Measurements from ENCODE around the gene CFAP58.

The CFAP58 gene

DNA sequence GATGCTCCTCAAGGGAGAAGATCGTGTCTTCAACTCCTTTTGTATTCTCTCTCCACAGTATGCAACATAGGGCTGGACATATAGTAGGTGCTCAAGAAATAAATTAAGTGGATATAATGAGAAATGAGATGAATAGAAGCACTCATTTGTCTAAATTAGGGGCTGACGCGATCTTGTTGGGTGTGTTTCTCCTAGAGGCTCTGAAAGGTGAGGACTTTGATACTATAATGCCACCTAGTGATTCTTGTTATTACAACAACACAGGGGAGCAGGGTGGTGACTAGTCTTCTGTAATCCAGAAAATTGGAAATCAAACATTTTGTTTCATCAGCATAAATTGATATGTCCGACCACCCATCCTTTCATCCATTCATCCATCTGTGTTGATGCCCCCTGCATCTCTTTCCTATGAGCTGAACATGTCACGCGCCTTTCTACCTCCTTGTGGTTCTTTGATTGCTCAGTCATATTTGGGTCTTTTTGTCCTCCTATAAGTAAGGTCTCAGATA, 3.5 kb upstream of the CFAP58 start:
- POLR2A ChIA-PET (ENCODE audit: low non-redundant PET), result interaction anchor here (0.6 to 1.3 kb wide), 2 partner anchors 11 to 15 kb away, joined by 5 to 6 read pairs; partner anchors contain the start of gene ITPRIP
- peak; percentile 80 for DNase-seq (ENCODE audit: low spot score)
- CTCF ChIA-PET, result interaction anchor here (0.7 to 5.6 kb wide), 12 partner anchors 12 to 1341 kb away, joined by 3 to 50 read pairs (median 4); partner anchors contain the start of gene ITPRIP
- no peak overlapping the region for H3K27ac ChIP-seq
- TF ChIP-seq, protein P1, sequence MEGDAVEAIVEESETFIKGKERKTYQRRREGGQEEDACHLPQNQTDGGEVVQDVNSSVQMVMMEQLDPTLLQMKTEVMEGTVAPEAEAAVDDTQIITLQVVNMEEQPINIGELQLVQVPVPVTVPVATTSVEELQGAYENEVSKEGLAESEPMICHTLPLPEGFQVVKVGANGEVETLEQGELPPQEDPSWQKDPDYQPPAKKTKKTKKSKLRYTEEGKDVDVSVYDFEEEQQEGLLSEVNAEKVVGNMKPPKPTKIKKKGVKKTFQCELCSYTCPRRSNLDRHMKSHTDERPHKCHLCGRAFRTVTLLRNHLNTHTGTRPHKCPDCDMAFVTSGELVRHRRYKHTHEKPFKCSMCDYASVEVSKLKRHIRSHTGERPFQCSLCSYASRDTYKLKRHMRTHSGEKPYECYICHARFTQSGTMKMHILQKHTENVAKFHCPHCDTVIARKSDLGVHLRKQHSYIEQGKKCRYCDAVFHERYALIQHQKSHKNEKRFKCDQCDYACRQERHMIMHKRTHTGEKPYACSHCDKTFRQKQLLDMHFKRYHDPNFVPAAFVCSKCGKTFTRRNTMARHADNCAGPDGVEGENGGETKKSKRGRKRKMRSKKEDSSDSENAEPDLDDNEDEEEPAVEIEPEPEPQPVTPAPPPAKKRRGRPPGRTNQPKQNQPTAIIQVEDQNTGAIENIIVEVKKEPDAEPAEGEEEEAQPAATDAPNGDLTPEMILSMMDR (conservative IDR thresholded peaks at IDR 0.05; ENCODE audit: low read depth), result peak; percentile 77

GRCh38 chr10:104351061-104351702, 2.5 kb upstream of the CFAP58 start:
- TF ChIP-seq, protein P1 (conservative IDR thresholded peaks at IDR 0.05; ENCODE audit: low read depth), result no peak
- CTCF ChIA-PET, result interaction anchor here (0.6 to 5.6 kb wide), 10 partner anchors 13 to 103 kb away, joined by 3 to 50 read pairs (median 4); partner anchors contain the start of gene ITPRIP
- DNase-seq (ENCODE audit: low spot score), result no peak
- H3K27ac ChIP-seq, result no peak overlapping the region
- POLR2A ChIA-PET (ENCODE audit: low non-redundant PET), result no interaction called here

GRCh38 chr10:104351919-104352318, 1.7 kb upstream of the CFAP58 start:
- ChIA-PET POLR2A (ENCODE audit: low non-redundant PET) (no interaction called here), CTCF (interaction anchor here (0.9 to 5.6 kb wide), 5 partner anchors 14 to 77 kb away, joined by 3 to 50 read pairs (median 39); partner anchors contain the start of gene ITPRIP)
- DNase-seq (ENCODE audit: low spot score), result no peak
- TF ChIP-seq, protein P1 (conservative IDR thresholded peaks at IDR 0.05; ENCODE audit: low read depth), result no peak
- H3K27ac ChIP-seq, result no peak overlapping the region

DNA sequence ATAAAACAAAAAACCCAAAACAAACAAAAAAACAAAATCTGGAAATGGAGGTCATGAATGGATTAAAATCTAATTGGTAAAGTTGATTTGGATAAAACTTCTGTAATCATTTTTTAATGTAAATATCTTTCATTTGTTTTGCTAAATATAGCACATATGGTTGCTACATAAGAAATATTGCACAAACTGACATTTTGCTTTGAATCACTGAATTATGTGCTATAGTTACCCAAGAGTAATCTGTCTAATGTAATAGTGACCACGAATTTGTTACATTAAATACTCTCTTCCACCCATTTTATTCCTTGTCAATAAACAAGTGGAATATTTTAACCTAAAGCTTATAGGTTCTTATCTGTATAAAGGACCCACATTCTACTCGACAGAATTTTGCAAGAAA, 6.2 kb downstream of the CFAP58 start:
- no peak for DNase-seq (ENCODE audit: low spot score)
- POLR2A ChIA-PET (ENCODE audit: low non-redundant PET), result no interaction called here
- H3K27ac ChIP-seq, result no peak overlapping the region
- TF ChIP-seq, protein P1 (conservative IDR thresholded peaks at IDR 0.05; ENCODE audit: low read depth), result no peak
- CTCF ChIA-PET, result interaction anchor here (0.6 kb wide), 1 partner anchor 249 kb away, joined by 3 read pairs; no protein-coding TSS in a partner anchor

DNA sequence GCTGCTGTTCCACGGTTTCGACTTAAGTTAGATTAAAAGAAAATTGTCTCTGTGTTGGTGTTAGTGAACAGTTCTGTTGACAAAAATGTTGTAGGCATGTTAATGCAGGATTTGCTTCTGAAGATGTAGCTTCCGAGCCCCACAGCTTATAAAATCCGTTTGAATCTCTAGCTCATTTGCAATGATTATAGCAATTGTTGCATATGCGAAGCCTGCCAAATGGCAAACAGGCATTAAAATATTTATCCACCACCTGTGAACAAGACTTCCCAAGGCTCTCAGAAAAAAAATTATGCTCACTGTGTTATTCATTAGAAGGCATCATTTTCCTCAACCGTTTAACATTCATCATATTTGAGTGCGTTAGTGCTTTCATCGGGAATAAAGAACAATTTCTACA, 14.3 kb downstream of the CFAP58 start:
- POLR2A ChIA-PET (ENCODE audit: low non-redundant PET), result interaction anchor here (0.6 kb wide), 1 partner anchor 74 kb away, joined by 3 read pairs; no protein-coding TSS in a partner anchor
- no peak for DNase-seq (ENCODE audit: low spot score)
- H3K27ac ChIP-seq, result no peak overlapping the region
- CTCF ChIA-PET, result interaction anchor here (2.4 kb wide), 1 partner anchor 14 kb away, joined by 10 read pairs; the partner anchor contains the start of gene CFAP58
- TF ChIP-seq, protein P1 (conservative IDR thresholded peaks at IDR 0.05; ENCODE audit: low read depth), result no peak

DNA sequence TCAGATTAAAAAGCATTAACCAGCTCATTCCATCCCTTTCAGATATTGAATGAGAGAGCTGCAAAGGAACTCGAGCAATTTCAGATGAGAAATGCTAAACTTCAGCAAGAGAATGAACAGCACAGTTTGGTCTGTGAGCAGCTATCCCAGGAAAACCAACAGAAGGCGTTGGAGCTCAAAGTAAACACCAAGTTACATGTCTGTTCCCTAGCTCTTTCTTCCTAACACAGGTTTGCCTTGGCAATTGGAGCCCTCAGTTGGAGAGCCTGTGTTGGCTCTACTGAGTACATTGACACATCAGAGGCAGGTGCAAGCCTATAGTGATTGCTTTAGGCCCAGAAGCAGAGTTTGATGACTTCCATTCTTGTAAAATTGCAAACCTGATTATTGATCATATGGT, 14.7 kb downstream of the CFAP58 start:
- TF ChIP-seq, protein P1 (conservative IDR thresholded peaks at IDR 0.05; ENCODE audit: low read depth), result no peak
- H3K27ac ChIP-seq, result no peak overlapping the region
- DNase-seq (ENCODE audit: low spot score), result no peak
- CTCF ChIA-PET, result interaction anchor here (0.6 kb wide), 1 partner anchor 89 kb away, joined by 3 read pairs; no protein-coding TSS in a partner anchor
- POLR2A ChIA-PET (ENCODE audit: low non-redundant PET), result no interaction called here

Data from RWPE1 (cell line).